Activated CD8-positive, alpha-beta memory T cell treated with anti-CD3 and anti-CD28 coated beads for 4 hours (primary cell): ENCODE data around the gene MAP3K2.
"Not testable (repeated sequence)": the region's sequence is repeated elsewhere in the genome, so short reads cannot be mapped to it uniquely, and the experiment has no call there.

Experiments used
- DNase-seq, 2 donors: peaks; one replicate each; pipeline ENCODE4 v3.0.0-alpha.2; 2020; ENCODE audit warnings: low read depth in 2 of 2

MAP3K2 gene

GRCh38 chr2:127420039-127420864 is 32.5 kb upstream of the MAP3K2 start:
- DNase-seq = no peak

- no peak for DNase-seq
These were observed 31.8 kb upstream of the MAP3K2 start for GRCh38 chr2:127419448-127420038.

- DNase-seq = no peak
These were observed 31.3 kb upstream of the MAP3K2 start for GRCh38 chr2:127419112-127419430.

- DNase-seq = no peak
These were observed 30.7 kb upstream of the MAP3K2 start, which contains the start of gene PROC for GRCh38 chr2:127418300-127419111. Gene PROC (plus strand): TSS chr2:127418427. CDS start chr2:127419943, 1,516 bp downstream.

- no peak for DNase-seq
These were observed 29.6 kb upstream of the MAP3K2 start for GRCh38 chr2:127417406-127417805.

- DNase-seq = no peak
These were observed 28.8 kb upstream of the MAP3K2 start for GRCh38 chr2:127416506-127417001.

GRCh38 chr2:127415593-127416505 is 28.1 kb upstream of the MAP3K2 start:
- DNase-seq = peak; percentile 60 to 65

GRCh38 chr2:127414638-127415592 is 27.1 kb upstream of the MAP3K2 start:
- no peak for DNase-seq

- no peak for DNase-seq
These were observed 26.2 kb upstream of the MAP3K2 start for GRCh38 chr2:127413782-127414637.

- no peak for DNase-seq
These were observed 25.4 kb upstream of the MAP3K2 start for GRCh38 chr2:127413200-127413599.

GRCh38 chr2:127411653-127412369 is 24.0 kb upstream of the MAP3K2 start:
- DNase-seq = no peak

- no peak for DNase-seq
These were observed 23.3 kb upstream of the MAP3K2 start for GRCh38 chr2:127410871-127411652.

GRCh38 chr2:127409716-127410115 is 21.9 kb upstream of the MAP3K2 start:
- not testable (repeated sequence) for DNase-seq

- no peak for DNase-seq
These were observed 21.0 kb upstream of the MAP3K2 start for GRCh38 chr2:127408807-127409099.

- DNase-seq = peak; percentile 81 to 84
These were observed 20.4 kb upstream of the MAP3K2 start for GRCh38 chr2:127408004-127408806.

- no peak for DNase-seq
These were observed 19.9 kb upstream of the MAP3K2 start for GRCh38 chr2:127407661-127408003.

GRCh38 chr2:127407091-127407490 is 19.3 kb upstream of the MAP3K2 start:
- DNase-seq = no peak
